Tibial nerve (tissue), 4 donors: ENCODE data around the gene WWTR1. TPM values are rescaled to one million over a fixed set of nuclear protein-coding genes. Genes with fewer than 3 reads are reported as not detected.

Experiments used
- DNase-seq, 2 donors: peaks; one replicate each; pipeline ENCODE4 v3.0.0-alpha.2; 2019; ENCODE audit warnings: low spot score in 2 of 2
- H3K27ac ChIP-seq, 4 donors: fragments of 200-600 bp; sonication (generic) in 3 of 4; one replicate each; pipeline ENCODE4 v1.5.1; 2017 to 2019; ENCODE audit warnings: mild to moderate bottlenecking in 1 of 4
- H3K27me3 ChIP-seq, 2 donors: fragments of 200-600 bp; sonication (generic) in 1 of 2; one replicate each; pipeline versions ENCODE4 v1.5.1 to v1.6.0; 2017 to 2019
- H3K36me3 ChIP-seq, 3 donors: fragments of 200-600 bp; sonication (generic); one replicate each; pipeline ENCODE4 v1.5.1; 2018 to 2019
- H3K4me1 ChIP-seq, 4 donors: fragments of 200-600 bp; sonication (generic) in 3 of 4; one replicate each; pipeline ENCODE4 v1.5.1; 2017 to 2019
- H3K4me3 ChIP-seq, 4 donors: fragments of 200-600 bp; sonication (generic) in 3 of 4; one replicate each; pipeline ENCODE4 v1.5.1; 2017 to 2019; ENCODE audit warnings: mild to moderate bottlenecking in 1 of 4, moderate library complexity in 1 of 4
- H3K9me3 ChIP-seq, 4 donors: fragments of 200-600 bp; sonication (generic) in 3 of 4; one replicate each; pipeline ENCODE4 v1.5.1; 2017 to 2019
- CTCF ChIP-seq, 5 experiments: fragments of 200-600 bp in 3 of 5; fragments of 450-650 bp in 2 of 5; sonication (generic) in 3 of 5; IDR thresholded peaks; one replicate each; pipeline ENCODE4 v1.5.1; 2016 to 2019; ENCODE audit warnings: antibody characterized with exemption in 5 of 5, mild to moderate bottlenecking in 3 of 5, moderate library complexity in 2 of 5
- EP300 ChIP-seq, 2 donors: sonication (generic); formaldehyde crosslinking; IDR thresholded peaks; one replicate each; pipeline ENCODE4 v1.6.1; 2017; ENCODE audit warnings: antibody characterized with exemption in 2 of 2, mild to moderate bottlenecking in 1 of 2
- POLR2A ChIP-seq, 2 donors: fragments of 450-650 bp; IDR thresholded peaks; one replicate each; pipeline ENCODE4 v1.6.1; 2017; ENCODE audit warnings: antibody characterized with exemption in 2 of 2, mild to moderate bottlenecking in 2 of 2, moderate library complexity in 2 of 2
- whole genome bisulfite sequencing, 2 donors: methylation state at CpG; one replicate each; pipeline ENCODE4 v1.1.5; 2018; 5-methylcytosine and 5-hydroxymethylcytosine counted together
- total RNA-seq, 4 donors: library from RNA; depleted of rRNA; stranded (reverse); fragments of >200 nt; gene quantifications; one replicate each; pipeline ENCODE4 v1.1.0, GENCODE V29; 2016

WWTR1 gene
- total RNA-seq = 100 to 1,000 TPM in 2 of 4 donors, 10 to 100 TPM in 2; 86.5 to 130 (median 113) TPM

DNA sequence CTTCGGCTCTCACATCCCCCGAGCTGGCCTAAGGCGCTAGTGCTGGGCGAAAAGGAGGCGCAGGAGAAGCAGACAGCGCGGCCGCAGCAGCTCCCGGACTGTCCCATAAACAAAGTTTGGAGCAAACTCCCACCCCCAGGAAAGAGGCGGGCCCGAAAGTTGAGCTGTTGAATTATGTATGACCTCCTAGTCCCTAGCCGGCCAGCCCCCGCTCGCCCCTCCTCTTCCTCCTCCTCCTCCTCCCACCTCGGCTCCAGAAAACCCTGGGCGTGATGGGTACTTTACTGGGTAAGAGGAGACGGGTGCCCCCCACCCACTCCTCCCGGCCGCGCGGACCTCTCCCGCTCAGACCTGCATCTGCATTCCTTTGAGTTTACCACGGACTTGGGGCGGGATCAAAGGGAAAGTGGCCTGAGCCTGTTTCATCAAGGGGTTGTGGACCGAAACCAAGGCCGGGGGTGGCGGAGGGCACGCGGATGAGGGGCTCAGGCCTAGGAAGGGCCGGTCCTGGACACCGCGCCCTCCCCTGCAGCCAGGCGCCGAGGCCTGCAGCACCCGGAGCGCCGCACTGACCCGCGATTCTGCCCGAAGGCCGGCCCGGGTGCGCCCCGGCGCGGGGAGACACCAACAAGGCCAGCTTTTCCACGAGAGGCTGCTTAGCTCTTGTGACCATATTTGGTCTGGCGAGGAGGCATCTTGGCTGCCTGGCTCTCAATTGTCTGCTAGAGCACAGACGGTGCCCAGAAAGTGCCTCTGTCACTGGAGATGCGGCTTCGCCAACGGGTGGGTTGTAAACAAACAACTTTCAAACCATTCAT lies at the start of gene WWTR1:
WWTR1 (minus strand) TSS at position 100 of the 818 bp plus-strand sequence. CDS start 719 bp downstream, outside the sequence.
- Histone ChIP-seq H3K27ac (peak within 1 kb of the TSS; percentile 91 to 99 (median 98)), H3K4me1 (peaks cover 0 to 52% (median 18%) of the 10 kb centered on the region in 4 donors)
- DNase-seq = peak; percentile 92 to 93

GRCh38 chr3:149706905-149707304 lies 49.1 kb upstream of the WWTR1 start:
- DNase-seq = no peak
- no peak for TF ChIP-seq CTCF (IDR thresholded peaks at IDR 0.05)
- Histone ChIP-seq H3K4me1 (peaks cover 0 to 6% (median 0%) of the 10 kb centered on the region in 4 donors), H3K9me3 (no peaks in the 10 kb centered on the region), H3K36me3 (no peaks in the 10 kb centered on the region), H3K4me3 (no peak overlapping the region), H3K27ac (no peak overlapping the region), H3K27me3 (no peaks in the 10 kb centered on the region)
- 68 to 70% methylated on average over 3 of the region's 3 CpGs for WGBS, 2 donors

More for the DNA sequence above, at the start of gene WWTR1:
- no peaks in the 10 kb centered on the region for H3K27me3 ChIP-seq
- 0 to 1% methylated on average over 36 to 52 of the region's 52 CpGs for WGBS, 2 donors
- peak within 1 kb of the TSS; percentile 64 to 84 (median 79) for H3K4me3 ChIP-seq
- no peaks in the 10 kb centered on the region for H3K36me3 ChIP-seq
- H3K9me3 ChIP-seq = no peaks in the 10 kb centered on the region
- TF ChIP-seq CTCF (IDR thresholded peaks at IDR 0.05) (peak in 3 of 5 experiments; percentile 31 to 45 (median 37)), POLR2A (IDR thresholded peaks at IDR 0.05) (peak; percentile 87 to 97), EP300 (IDR thresholded peaks at IDR 0.05) (peak in 1 of 2 donors; percentile 98)

DNA sequence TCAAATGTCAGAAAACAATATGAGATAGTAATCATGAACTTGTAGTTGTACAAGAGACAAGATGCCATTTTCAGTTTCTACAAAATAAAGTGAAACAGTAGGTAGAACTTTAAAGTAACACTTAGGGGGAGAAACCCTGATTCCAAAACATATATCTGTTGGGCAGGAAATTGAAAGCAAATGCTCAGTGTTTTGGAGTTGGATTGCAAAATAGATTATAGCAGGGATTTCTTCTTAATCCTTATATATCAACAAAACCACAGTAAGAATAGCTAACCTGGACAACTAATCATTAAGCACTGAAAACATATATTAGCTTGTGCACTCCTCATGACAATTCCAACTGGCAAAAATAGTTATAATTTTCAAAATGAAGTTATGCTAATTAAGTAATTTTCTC lies 47.6 kb upstream of the WWTR1 start:
- no peak for DNase-seq
- Histone ChIP-seq H3K4me1 (peaks cover 0 to 6% (median 0%) of the 10 kb centered on the region in 4 donors), H3K36me3 (no peaks in the 10 kb centered on the region), H3K27ac (no peak overlapping the region), H3K9me3 (no peaks in the 10 kb centered on the region), H3K4me3 (no peak overlapping the region), H3K27me3 (no peaks in the 10 kb centered on the region)
- no peak for TF ChIP-seq CTCF (IDR thresholded peaks at IDR 0.05)
- no peak for TF ChIP-seq POLR2A (IDR thresholded peaks at IDR 0.05)
- no peak for TF ChIP-seq EP300 (IDR thresholded peaks at IDR 0.05)

GRCh38 chr3:149703466-149703865 lies 45.6 kb upstream of the WWTR1 start:
- peak; percentile 64 to 73 for DNase-seq
- 75 to 77% methylated on average over 2 of the region's 2 CpGs for WGBS, 2 donors

More at GRCh38 chr3:149703466-149703865, 45.6 kb upstream of the WWTR1 start:
- Histone ChIP-seq H3K4me3 (no peak overlapping the region), H3K27ac (peak overlapping the region in 1 of 4 donors; percentile 53), H3K36me3 (peaks cover 0 to 5% (median 0%) of the 10 kb centered on the region in 3 donors), H3K9me3 (peaks cover 0 to 7% (median 0%) of the 10 kb centered on the region in 4 donors), H3K27me3 (no peaks in the 10 kb centered on the region), H3K4me1 (peaks cover 0 to 6% (median 0%) of the 10 kb centered on the region in 4 donors)
- TF ChIP-seq EP300 (IDR thresholded peaks at IDR 0.05) (peak in 1 of 2 donors; percentile 30), CTCF (IDR thresholded peaks at IDR 0.05) (no peak), POLR2A (IDR thresholded peaks at IDR 0.05) (peak in 1 of 2 donors; percentile 12)
